B cell (primary cell): Measurements from ENCODE around the gene HIVEP1. TPM values are rescaled to one million over a fixed set of nuclear protein-coding genes. Genes with fewer than 3 reads are reported as not detected.

Source experiments
- ATAC-seq: fragments of 200-7000 bp; cut with Tn5 transposase; one replicate; pipeline ENCODE4 v1.10.0; 2021; ENCODE audit warnings: low read depth, mild to moderate bottlenecking, moderate number of reproducible peaks, moderate library complexity
- CTCF ChIA-PET: fragments of 350-600 bp; sonication (Branson Sonifier 250); formaldehyde crosslinking; loops from one replicate; lab custom pipeline; 2021; ENCODE audit warnings: antibody characterized with exemption, inconsistent platforms; lab: Charles Lee
- POLR2A ChIA-PET: fragments of 350-600 bp; sonication (Branson Sonifier 250); formaldehyde crosslinking; loops from one replicate; lab custom pipeline; 2021; ENCODE audit warnings: antibody characterized with exemption; lab: Charles Lee
- DNase-seq: peaks from one replicate; pipeline ENCODE4 v3.0.0; 2013
- H2AFZ ChIP-seq: 2 replicates; pipeline ENCODE4 v1.6.1; 2012; ENCODE audit warnings: mild to moderate bottlenecking, low read depth, low read length; ENCODE audit not compliant: insufficient read depth, poor library complexity, severe bottlenecking
- H3K27ac ChIP-seq, 2 donors: 1 replicate in 1 of 2; 2 replicates in 1 of 2; pipeline ENCODE4 v1.5.1; 2012 to 2013; ENCODE audit warnings: low read length in 2 of 2, mild to moderate bottlenecking in 2 of 2, moderate library complexity in 1 of 2
- H3K27me3 ChIP-seq, 4 experiments: fragments of 200-600 bp in 1 of 4; sonication (generic) in 1 of 4; replicated peaks in 1 of 4; 1 replicate in 2 of 4; 2 replicates in 2 of 4; pipeline versions ENCODE4 v1.6.1 to v1.7.0; 2013 to 2016; ENCODE audit warnings: low read length in 3 of 4, mild to moderate bottlenecking in 2 of 4, mixed read lengths in 1 of 4, moderate library complexity in 1 of 4; ENCODE audit not compliant: insufficient read depth in 4 of 4, control insufficient read depth in 3 of 4; ENCODE audit errors: control extremely low read depth in 1 of 4
- H3K36me3 ChIP-seq, 2 experiments: replicated peaks in 1 of 2; 1 replicate in 1 of 2; 2 replicates in 1 of 2; pipeline versions ENCODE4 v1.6.1 to v1.7.1; 2013; ENCODE audit warnings: low read length in 1 of 2; ENCODE audit not compliant: insufficient read depth in 2 of 2, control insufficient read depth in 1 of 2; ENCODE audit errors: control extremely low read depth in 1 of 2, extremely low read depth in 1 of 2
- H3K4me1 ChIP-seq, 2 donors: fragments of 200-600 bp in 1 of 2; sonication (generic) in 1 of 2; 1 replicate in 1 of 2; 2 replicates in 1 of 2; pipeline versions ENCODE4 v1.5.1 to v1.6.1; 2013 to 2017; ENCODE audit warnings: low read length in 2 of 2; ENCODE audit not compliant: control insufficient read depth in 2 of 2, insufficient read depth in 2 of 2
- H3K4me2 ChIP-seq: replicated peaks from 2 replicates; pipeline ENCODE3; 2012; ENCODE audit warnings: mild to moderate bottlenecking, low read depth, low read length; ENCODE audit not compliant: poor library complexity, severe bottlenecking
- H3K4me3 ChIP-seq, 5 experiments: fragments of 200-600 bp in 1 of 5; sonication (generic) in 1 of 5; 1 replicate in 3 of 5; 2 replicates in 2 of 5; pipeline versions ENCODE4 v1.5.1 to v1.7.0; 2011 to 2016; ENCODE audit warnings: low read length in 4 of 5, mild to moderate bottlenecking in 4 of 5, low read depth in 2 of 5, control low read depth in 1 of 5, moderate library complexity in 1 of 5; ENCODE audit not compliant: insufficient read depth in 1 of 5; ENCODE audit errors: control extremely low read depth in 1 of 5, extremely low read depth in 1 of 5
- H3K79me2 ChIP-seq: fragments of 200-600 bp; sonication (generic); one replicate; pipeline ENCODE4 v1.6.0; 2016; ENCODE audit warnings: low read length; ENCODE audit not compliant: control insufficient read depth, insufficient read depth
- H3K9ac ChIP-seq: fragments of 200-600 bp; sonication (generic); 2 replicates; pipeline ENCODE4 v1.6.1; 2017; ENCODE audit warnings: mild to moderate bottlenecking, low read length, moderate library complexity
- H3K9me3 ChIP-seq, 3 donors: one replicate each; pipeline versions ENCODE4 v1.6.1 to v1.7.1; 2013; ENCODE audit warnings: low read length in 2 of 3; ENCODE audit not compliant: control insufficient read depth in 2 of 3, insufficient read depth in 1 of 3; ENCODE audit errors: control extremely low read depth in 1 of 3
- H4K20me1 ChIP-seq: 2 replicates; pipeline ENCODE4 v1.6.0; 2012; ENCODE audit warnings: mild to moderate bottlenecking, low read length; ENCODE audit not compliant: insufficient read depth, control insufficient read depth, poor library complexity, severe bottlenecking
- H3K27ac Mint-ChIP-seq: one replicate; pipeline ENCODE4 v1.8.0; 2021; ENCODE audit warnings: mixed read lengths
- H3K27me3 Mint-ChIP-seq: one replicate; pipeline ENCODE4 v1.8.0; 2021; ENCODE audit warnings: mixed read lengths
- H3K4me1 Mint-ChIP-seq: one replicate; pipeline ENCODE4 v1.8.0; 2021; ENCODE audit warnings: mixed read lengths
- H3K4me3 Mint-ChIP-seq: one replicate; pipeline ENCODE4 v1.8.0; 2021; ENCODE audit warnings: mixed read lengths
- H3K9me3 Mint-ChIP-seq: one replicate; pipeline ENCODE4 v1.8.0; 2022; ENCODE audit warnings: mixed read lengths; ENCODE audit not compliant: insufficient read depth
- CTCF ChIP-seq: fragments of 200-600 bp; IDR thresholded peaks from one replicate; pipeline ENCODE4 v1.8.0; 2022; ENCODE audit warnings: antibody characterized with exemption, mild to moderate bottlenecking
- EZH2 ChIP-seq: IDR thresholded peaks from 2 replicates; pipeline ENCODE4 v1.6.1; 2012; ENCODE audit warnings: borderline replicate concordance, low read depth, mild to moderate bottlenecking, moderate library complexity, low read length; ENCODE audit not compliant: insufficient read depth, poor library complexity, severe bottlenecking
- WGBS: methylation state at CpG from one replicate; pipeline ENCODE4 v1.1.5; 2013; ENCODE audit warnings: missing lambda C conversion rate; ENCODE audit not compliant: insufficient coverage; 5-methylcytosine and 5-hydroxymethylcytosine counted together
- intact Hi-C: fragments of 100-400 bp; cut with micrococcal nuclease; formaldehyde crosslinking; loops from one replicate; pipeline ENCODE4 v1.10.0; 2022
- polyA plus RNA-seq: library from polyadenylated mRNA; depleted of rRNA; stranded (reverse); fragments of >200 nt; gene quantifications from 2 replicates; pipeline ENCODE4 v1.2.3, GENCODE V29; 2012
- total RNA-seq, 2 donors: library from RNA; stranded (reverse); fragments of 120-200 nt in 1 of 2; gene quantifications; 1 replicate in 1 of 2; 2 replicates in 1 of 2; pipeline versions ENCODE4 v1.2.3 to v1.2.4, GENCODE V29; 2013 to 2022

HIVEP1 gene
- total and polyA plus RNA-seq, 2 donors (not counting 1 experiment from before 2014, with no cell fraction given), result 11.3 to 96.5 TPM

GRCh38 chr6:12078014-12078413, 65.9 kb downstream of the HIVEP1 start:
- CTCF ChIA-PET, result interaction anchor here (1.3 to 1.5 kb wide), 4 partner anchors 12 to 260 kb away, joined by 3 to 5 read pairs (median 4); no protein-coding TSS in a partner anchor
- no peak overlapping the region for H3K27ac ChIP-seq
- H3K4me1 Mint-ChIP-seq, result peaks cover 35% of the 10 kb centered on the region

GRCh38 chr6:12081771-12082170, 69.7 kb downstream of the HIVEP1 start:
- intact Hi-C loops, result loop anchor here (5.0 kb wide), 1 partner anchor 36 kb away; no protein-coding TSS in a partner anchor
- Histone ChIP-seq H3K4me3 (no peak overlapping the region), H3K79me2 (peaks cover 41% of the 10 kb centered on the region), H3K9me3 (no peaks in the 10 kb centered on the region), H3K36me3 (no peaks in the 10 kb centered on the region), H3K27ac (no peak overlapping the region), H3K4me2 (peak overlapping the region; percentile 16), H3K27me3 (no peaks in the 10 kb centered on the region), H4K20me1 (peaks cover 24% of the 10 kb centered on the region), H3K9ac (no peak overlapping the region), H3K4me1 (peaks cover 14 to 25% of the 10 kb centered on the region in 2 donors), H2AFZ (no peak overlapping the region)
- no peak for TF ChIP-seq EZH2
- no peak for TF ChIP-seq CTCF
- H3K4me3 Mint-ChIP-seq, result peak overlapping the region; percentile 58
- DNase-seq (peak; percentile 26), ATAC-seq (no peak)
- ChIA-PET POLR2A (no interaction called here), CTCF (no interaction called here)
- WGBS, result 64% methylated on average over 2 of the region's 2 CpGs
- H3K4me1 Mint-ChIP-seq, result peaks cover 46% of the 10 kb centered on the region
- H3K27me3 Mint-ChIP-seq, result no peaks in the 10 kb centered on the region
- H3K9me3 Mint-ChIP-seq, result no peaks in the 10 kb centered on the region
- H3K27ac Mint-ChIP-seq, result peak overlapping the region; percentile 65

More at GRCh38 chr6:12078014-12078413, 65.9 kb downstream of the HIVEP1 start:
- H3K4me1 ChIP-seq, result peaks cover 14 to 15% of the 10 kb centered on the region in 2 donors
- intact Hi-C loops, result loop anchor here (5.0 to 10.0 kb wide), 2 partner anchors 36 to 527 kb away; no protein-coding TSS in a partner anchor
- H3K9me3 ChIP-seq, result no peaks in the 10 kb centered on the region
- no peaks in the 10 kb centered on the region for H3K36me3 ChIP-seq
- H3K27me3 ChIP-seq, result no peaks in the 10 kb centered on the region
- WGBS, result 100% methylated on average over 5 of the region's 5 CpGs
- H3K4me3 ChIP-seq, result no peak overlapping the region
- ATAC-seq, result no peak
- H3K79me2 ChIP-seq, result peaks cover 59% of the 10 kb centered on the region
- no peak for DNase-seq
- Mint-ChIP-seq H3K27me3 (no peaks in the 10 kb centered on the region), H3K9me3 (no peaks in the 10 kb centered on the region), H3K4me3 (no peak overlapping the region), H3K27ac (no peak overlapping the region)
- POLR2A ChIA-PET, result no interaction called here
- H2AFZ ChIP-seq, result no peak overlapping the region
- H3K4me2 ChIP-seq, result no peak overlapping the region
- no peak for TF ChIP-seq EZH2
- H4K20me1 ChIP-seq, result peaks cover 37% of the 10 kb centered on the region
- no peak overlapping the region for H3K9ac ChIP-seq
